Tibial nerve (tissue), 4 donors: ENCODE results near the gene PRKCH.

ENCODE experiments used
- CTCF ChIP-seq, 5 experiments: fragments of 200-600 bp in 3 of 5; fragments of 450-650 bp in 2 of 5; sonication (generic) in 3 of 5; IDR thresholded peaks; one replicate each; pipeline ENCODE4 v1.5.1; 2016 to 2019; ENCODE audit warnings: antibody characterized with exemption in 5 of 5, mild to moderate bottlenecking in 3 of 5, moderate library complexity in 2 of 5
- EP300 ChIP-seq, 2 donors: sonication (generic); formaldehyde crosslinking; IDR thresholded peaks; one replicate each; pipeline ENCODE4 v1.6.1; 2017; ENCODE audit warnings: antibody characterized with exemption in 2 of 2, mild to moderate bottlenecking in 1 of 2
- POLR2A ChIP-seq, 2 donors: fragments of 450-650 bp; IDR thresholded peaks; one replicate each; pipeline ENCODE4 v1.6.1; 2017; ENCODE audit warnings: antibody characterized with exemption in 2 of 2, mild to moderate bottlenecking in 2 of 2, moderate library complexity in 2 of 2

GRCh38 chr14:61521773-61522172 is 200.4 kb downstream of the PRKCH start:
- TF ChIP-seq EP300 (IDR thresholded peaks at IDR 0.05) (no peak), CTCF (IDR thresholded peaks at IDR 0.05) (no peak), POLR2A (IDR thresholded peaks at IDR 0.05) (no peak)
